GM21381 (cell line): Measurements from ENCODE around the gene SHISA6.
"Not testable (repeated sequence)": the region's sequence is repeated elsewhere in the genome, so short reads cannot be mapped to it uniquely, and the experiment has no call there.

Experiments used
- ATAC-seq: cut with Tn5 transposase; IDR thresholded peaks from one replicate; pipeline ENCODE4 v1.9.1; 2021; ENCODE audit warnings: mild to moderate bottlenecking, moderate library complexity; ENCODE audit not compliant: unreplicated experiment

The SHISA6 gene

GRCh38 chr17:11301874-11302273, 60.9 kb downstream of the SHISA6 start:
- ATAC-seq = not testable (repeated sequence)

DNA sequence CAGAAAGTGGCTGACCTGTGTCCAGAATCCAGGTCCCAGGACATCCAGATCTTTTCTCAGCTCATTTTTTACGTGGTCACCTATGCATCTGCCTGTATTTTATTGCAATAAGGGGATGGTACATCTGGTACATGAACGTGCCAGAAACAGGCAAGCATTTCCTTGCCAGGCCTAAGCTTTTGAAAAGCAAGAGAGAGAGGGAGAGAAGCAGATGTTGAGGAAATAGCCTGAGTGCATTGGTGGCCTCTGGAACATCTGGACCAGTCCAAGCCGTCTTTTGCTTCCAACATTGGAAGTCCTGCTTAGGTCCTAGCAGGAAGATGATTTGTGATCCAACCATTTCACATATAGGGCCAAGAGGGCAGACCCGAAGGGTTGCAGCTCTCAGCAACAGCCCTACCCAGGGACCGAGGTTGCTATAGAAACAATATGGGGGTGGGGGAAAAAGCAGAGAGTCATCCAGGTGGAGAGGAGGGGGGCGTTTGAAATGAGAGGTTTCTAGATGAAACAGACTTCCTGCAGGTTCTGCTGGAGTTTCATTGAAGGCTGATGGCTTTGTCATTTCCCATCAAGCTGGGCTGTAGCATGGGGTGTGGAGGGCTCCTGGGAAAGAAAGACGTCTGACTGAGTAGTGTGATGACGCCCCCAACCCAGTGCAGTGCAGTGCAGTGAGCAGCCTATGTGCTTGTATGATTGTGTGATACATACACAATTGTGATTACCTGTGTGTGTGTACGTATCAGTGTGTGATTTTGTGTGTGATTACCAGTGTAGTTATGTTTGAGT, 61.6 kb downstream of the SHISA6 start:
- no peak for ATAC-seq

GRCh38 chr17:11303773-11304394, 62.9 kb downstream of the SHISA6 start:
- ATAC-seq = no peak

GRCh38 chr17:11304568-11304967, 63.6 kb downstream of the SHISA6 start:
- ATAC-seq = no peak

DNA sequence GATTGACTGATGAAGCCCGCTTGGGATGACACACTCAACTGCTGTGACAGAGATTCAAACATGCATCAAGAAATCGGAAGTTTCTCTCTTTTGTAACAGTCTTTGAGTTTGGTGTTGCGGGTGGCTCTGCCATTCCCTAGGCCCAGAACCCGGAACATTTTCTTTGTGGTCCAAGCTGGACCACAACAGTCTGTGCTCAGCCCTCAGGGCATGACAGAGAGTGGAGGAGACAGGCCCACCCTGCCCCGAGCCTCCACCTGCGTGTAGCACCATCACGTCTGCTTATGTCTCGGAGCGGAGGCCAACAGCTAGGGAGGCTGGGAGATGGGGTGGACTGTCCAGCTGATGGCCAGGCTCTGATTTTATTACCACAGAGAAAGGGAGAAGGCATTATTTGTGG, 64.5 kb downstream of the SHISA6 start:
- no peak for ATAC-seq

DNA sequence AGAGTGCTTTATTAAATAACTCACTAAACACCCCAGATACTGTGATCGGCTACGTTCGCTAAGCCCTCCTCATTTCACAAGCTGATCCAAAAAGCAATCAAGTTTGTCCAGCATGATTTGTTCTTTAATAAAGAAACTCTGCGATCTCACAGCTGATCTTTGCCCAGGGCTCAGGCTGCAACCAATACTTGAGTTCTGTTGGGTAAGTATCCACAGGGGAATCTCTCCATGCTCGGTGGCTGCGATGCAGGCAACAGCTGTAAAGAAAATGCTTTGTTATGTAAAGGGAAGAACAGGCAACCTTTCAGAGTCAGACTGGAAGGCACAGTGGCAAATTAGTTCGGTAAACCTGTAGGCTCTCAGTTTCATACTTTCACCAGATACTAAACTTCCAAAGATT, 67.5 kb downstream of the SHISA6 start:
- no peak for ATAC-seq

DNA sequence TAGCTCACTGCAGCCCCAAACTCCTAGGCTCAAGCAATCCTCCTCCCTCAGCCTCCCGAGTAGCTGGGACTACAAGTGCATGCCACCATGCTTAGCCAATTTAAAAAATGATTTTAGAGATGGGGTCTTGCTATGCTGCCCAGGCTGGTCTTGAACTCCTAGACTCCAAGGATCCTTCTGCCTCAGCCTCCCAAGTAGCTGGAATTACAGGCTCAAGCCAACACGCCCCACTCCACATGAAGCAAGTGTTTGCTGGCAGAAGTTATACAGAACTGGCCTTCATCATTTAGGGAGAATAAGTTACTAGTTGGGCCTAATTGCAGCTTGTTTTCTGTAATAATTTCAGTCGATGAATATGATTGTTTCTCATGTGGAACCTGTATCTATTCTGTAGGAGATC, 68.0 kb downstream of the SHISA6 start:
- no peak for ATAC-seq

- no peak for ATAC-seq
These were observed 68.8 kb downstream of the SHISA6 start for GRCh38 chr17:11309850-11310249.

- not testable (repeated sequence) for ATAC-seq
These were observed 75.4 kb downstream of the SHISA6 start for GRCh38 chr17:11316451-11316850.

DNA sequence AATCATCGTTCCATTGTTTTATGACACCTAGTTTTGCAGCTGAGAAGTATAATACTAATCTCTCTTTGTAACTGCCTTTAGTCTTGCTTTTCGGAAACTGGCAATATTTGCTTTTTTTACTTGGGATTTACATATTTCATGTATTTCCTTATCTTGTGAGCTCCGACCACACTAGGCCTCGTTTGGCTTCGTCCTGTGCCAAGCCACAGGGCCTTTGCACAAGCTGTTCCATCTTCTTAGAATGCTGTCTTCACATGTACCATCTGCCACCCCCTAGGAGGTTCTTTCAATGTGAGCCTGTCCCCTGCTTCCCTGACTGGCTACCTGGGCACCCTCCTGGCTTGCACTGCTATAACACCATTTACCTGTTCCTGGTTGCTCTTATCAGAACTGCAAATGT, 77.2 kb downstream of the SHISA6 start:
- no peak for ATAC-seq

GRCh38 chr17:11319894-11320293, 78.9 kb downstream of the SHISA6 start:
- ATAC-seq = no peak

DNA sequence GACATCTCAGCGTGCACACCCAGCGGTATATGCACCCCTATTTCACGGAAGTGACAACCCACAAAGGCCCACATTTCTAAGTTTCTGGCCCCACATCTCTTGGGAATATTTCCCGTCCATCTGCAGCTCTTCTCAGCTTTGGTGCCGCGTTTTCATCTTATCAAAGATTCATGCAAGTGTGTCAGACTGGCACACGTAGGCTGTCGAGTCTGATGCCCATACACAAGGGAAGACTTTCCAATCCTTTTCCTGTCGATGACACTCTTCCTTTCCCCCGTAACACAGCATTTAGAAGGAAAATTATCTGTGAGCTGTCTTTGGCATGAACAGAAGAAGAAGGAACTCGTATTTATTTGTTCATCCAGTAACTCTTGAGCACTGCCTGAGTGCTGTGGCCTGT, 83.0 kb downstream of the SHISA6 start:
- ATAC-seq = no peak

GRCh38 chr17:11324846-11325420, 83.9 kb downstream of the SHISA6 start:
- ATAC-seq = no peak

- no peak for ATAC-seq
These were observed 85.5 kb downstream of the SHISA6 start for GRCh38 chr17:11326492-11326891.

DNA sequence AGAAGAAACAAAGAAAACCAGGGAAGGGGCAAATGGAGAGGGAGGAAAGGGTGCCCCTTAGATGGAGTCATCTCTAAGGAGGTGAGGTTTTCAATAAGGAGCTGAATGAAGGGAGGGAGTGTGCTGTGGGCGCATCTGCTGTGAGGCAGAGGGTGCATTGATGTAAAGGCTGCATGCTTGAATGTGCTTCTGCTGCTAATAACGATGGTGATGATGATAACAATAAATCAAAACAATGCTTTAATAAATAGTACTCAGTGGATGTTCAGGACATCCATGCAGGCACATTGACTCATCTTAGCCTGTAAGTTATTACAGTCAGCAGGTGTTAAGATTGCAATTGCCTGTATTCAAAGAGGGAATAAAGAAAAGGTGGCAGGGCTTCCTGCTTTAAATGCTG, 87.8 kb downstream of the SHISA6 start:
- no peak for ATAC-seq

DNA sequence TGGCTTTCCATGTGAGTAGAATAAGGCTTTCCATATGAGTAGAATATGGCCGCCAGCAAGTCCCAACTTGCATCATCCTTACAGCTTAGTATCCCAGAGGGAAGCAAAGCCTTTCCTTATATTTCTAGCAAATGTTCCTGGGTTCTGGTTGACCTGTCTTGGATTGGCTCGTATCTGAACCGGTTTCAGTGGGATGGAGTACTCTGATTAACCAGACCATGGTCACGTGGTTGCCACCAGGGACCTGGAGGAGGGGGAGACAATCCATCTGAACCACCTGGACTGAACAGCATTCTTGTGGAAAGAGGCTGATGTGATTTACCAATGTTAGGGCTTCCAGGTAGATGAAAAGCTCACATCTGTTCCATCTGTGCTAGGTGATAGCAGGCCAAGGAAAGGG, 89.0 kb downstream of the SHISA6 start:
- ATAC-seq = no peak

DNA sequence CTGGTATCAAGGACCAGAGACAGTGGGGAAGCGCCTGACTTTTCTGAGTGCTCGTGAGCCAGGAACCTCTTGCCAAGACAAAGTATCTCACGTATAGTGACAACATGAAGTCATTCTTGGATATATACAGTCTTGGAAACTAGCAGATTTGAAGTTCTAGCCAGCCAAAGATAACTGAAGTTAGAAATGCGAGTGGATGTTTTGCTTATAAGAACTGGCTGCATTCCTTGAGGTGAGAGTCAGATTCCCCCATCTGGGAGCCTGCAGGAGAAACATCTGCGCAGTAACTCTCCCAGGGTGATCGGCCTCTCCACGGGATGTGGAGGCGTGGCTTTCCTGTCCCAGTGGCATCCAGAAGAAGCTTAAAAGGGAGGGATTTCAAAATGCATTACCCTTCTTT, 89.8 kb downstream of the SHISA6 start:
- no peak for ATAC-seq

DNA sequence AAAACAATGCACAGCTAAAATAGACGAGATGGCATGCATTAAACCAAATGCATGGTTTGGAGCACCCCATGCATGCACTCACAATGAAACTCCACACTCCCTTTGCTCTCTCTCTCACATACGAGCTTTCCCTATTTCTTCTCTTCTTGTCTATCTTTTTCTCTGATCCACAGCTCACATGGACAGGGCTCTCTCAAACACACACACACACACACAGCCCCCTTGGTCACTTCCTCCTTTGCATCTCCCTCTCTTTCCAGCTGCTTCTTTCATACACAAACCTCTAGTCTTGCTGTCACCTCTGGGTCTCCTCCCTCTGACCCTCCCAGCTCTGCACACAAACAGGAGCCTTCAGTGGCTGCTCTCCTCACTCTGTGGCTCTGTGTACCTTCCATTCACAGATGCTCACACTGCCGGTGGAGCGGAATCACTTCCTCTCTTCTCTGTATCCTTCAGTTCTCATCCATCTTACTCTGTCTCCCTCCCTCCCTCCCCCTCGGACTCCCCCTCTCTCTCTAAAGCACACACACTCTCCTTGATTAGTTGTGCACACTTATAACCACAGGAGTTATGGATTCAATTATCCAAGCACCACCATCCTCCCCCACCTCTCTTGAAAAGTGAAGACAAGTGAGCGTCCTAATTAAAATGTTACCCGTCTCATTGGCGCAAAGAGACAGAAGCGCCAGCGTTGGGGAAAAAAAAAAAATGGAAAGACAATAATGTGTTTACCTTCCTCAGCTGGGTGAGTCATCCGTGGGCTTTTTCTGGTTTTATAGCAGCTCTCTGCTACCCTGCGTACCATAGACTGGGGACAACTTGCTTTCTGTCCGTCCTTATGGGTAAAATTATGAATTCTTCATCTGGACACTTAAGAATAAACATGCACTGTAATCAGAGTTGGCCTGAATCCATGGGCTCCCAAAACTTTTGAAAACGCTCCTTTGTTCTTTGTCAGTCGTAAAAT, 90.8 kb downstream of the SHISA6 start:
- ATAC-seq = no peak

GRCh38 chr17:11332706-11333105, 91.7 kb downstream of the SHISA6 start:
- no peak for ATAC-seq

GRCh38 chr17:11334493-11334892, 93.5 kb downstream of the SHISA6 start:
- ATAC-seq = no peak

- ATAC-seq = no peak
These were observed 95.3 kb downstream of the SHISA6 start for GRCh38 chr17:11336290-11336689.
